ENCODE data around the gene TBC1D1.

TBC1D1 gene

GRCh38 chr4:38044060-38044459, 153.2 kb downstream of the TBC1D1 start:
- TF ChIP-seq, protein P1, sequence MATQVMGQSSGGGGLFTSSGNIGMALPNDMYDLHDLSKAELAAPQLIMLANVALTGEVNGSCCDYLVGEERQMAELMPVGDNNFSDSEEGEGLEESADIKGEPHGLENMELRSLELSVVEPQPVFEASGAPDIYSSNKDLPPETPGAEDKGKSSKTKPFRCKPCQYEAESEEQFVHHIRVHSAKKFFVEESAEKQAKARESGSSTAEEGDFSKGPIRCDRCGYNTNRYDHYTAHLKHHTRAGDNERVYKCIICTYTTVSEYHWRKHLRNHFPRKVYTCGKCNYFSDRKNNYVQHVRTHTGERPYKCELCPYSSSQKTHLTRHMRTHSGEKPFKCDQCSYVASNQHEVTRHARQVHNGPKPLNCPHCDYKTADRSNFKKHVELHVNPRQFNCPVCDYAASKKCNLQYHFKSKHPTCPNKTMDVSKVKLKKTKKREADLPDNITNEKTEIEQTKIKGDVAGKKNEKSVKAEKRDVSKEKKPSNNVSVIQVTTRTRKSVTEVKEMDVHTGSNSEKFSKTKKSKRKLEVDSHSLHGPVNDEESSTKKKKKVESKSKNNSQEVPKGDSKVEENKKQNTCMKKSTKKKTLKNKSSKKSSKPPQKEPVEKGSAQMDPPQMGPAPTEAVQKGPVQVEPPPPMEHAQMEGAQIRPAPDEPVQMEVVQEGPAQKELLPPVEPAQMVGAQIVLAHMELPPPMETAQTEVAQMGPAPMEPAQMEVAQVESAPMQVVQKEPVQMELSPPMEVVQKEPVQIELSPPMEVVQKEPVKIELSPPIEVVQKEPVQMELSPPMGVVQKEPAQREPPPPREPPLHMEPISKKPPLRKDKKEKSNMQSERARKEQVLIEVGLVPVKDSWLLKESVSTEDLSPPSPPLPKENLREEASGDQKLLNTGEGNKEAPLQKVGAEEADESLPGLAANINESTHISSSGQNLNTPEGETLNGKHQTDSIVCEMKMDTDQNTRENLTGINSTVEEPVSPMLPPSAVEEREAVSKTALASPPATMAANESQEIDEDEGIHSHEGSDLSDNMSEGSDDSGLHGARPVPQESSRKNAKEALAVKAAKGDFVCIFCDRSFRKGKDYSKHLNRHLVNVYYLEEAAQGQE (IDR thresholded peaks at IDR 0.05; ENCODE audit: insufficient read depth in 1 of 2, low read depth in 2 of 2, low read length in 2 of 2): no peak
- TF ChIP-seq POLR2AphosphoS5 (IDR thresholded peaks at IDR 0.05; ENCODE audit: low read depth, low read length) (no peak), TAF1 (IDR thresholded peaks at IDR 0.05; ENCODE audit: borderline replicate concordance, insufficient read depth, low read length) (no peak), FOXP2 (optimal IDR thresholded peaks at IDR 0.05; ENCODE audit: borderline replicate concordance, extremely low read depth, extremely low read length, insufficient read depth) (no peak)

DNA sequence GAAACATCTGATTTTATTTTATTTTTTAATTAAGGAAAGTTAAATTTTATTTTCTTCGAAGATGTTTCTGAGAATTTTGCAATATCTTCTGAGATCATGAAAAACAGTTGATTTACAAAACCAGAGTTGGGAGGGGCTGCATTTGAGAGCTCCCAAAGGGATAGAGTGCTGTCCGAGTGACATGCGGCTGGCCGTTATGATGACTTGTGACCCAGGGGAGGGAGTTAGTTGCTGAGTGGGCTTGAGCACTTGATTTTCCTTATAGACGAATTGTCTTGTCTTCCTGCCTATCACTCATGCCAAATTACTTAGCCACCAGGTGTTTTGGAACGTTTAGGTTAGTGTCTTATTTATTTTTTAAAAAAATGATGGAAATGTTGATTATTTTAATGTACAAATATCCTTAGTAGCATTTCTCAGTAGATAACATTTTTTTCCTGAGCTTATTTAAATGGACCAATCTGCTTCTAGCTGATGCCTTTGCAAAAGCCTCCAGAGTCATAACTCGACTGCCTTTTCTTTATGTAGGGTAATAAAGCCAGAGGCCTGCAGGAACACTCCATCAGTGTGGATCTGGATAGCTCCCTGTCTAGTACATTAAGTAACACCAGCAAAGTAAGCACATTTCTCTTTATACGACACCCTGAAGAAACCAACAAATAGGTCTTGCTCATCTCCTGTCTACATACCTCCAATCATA, 154.6 kb downstream of the TBC1D1 start:
- no peak for TF ChIP-seq FOXP2 (optimal IDR thresholded peaks at IDR 0.05; ENCODE audit: borderline replicate concordance, extremely low read depth, extremely low read length, insufficient read depth)
- no peak for TF ChIP-seq SIN3A (IDR thresholded peaks at IDR 0.05; ENCODE audit: borderline replicate concordance, insufficient read depth, low read length)
- TF ChIP-seq, protein P1 (IDR thresholded peaks at IDR 0.05; ENCODE audit: insufficient read depth in 1 of 2, low read depth in 2 of 2, low read length in 2 of 2): no peak
- TF ChIP-seq TAF1 (IDR thresholded peaks at IDR 0.05; ENCODE audit: borderline replicate concordance, insufficient read depth, low read length): no peak
- TF ChIP-seq POLR2AphosphoS5 (IDR thresholded peaks at IDR 0.05; ENCODE audit: low read depth, low read length): no peak

DNA sequence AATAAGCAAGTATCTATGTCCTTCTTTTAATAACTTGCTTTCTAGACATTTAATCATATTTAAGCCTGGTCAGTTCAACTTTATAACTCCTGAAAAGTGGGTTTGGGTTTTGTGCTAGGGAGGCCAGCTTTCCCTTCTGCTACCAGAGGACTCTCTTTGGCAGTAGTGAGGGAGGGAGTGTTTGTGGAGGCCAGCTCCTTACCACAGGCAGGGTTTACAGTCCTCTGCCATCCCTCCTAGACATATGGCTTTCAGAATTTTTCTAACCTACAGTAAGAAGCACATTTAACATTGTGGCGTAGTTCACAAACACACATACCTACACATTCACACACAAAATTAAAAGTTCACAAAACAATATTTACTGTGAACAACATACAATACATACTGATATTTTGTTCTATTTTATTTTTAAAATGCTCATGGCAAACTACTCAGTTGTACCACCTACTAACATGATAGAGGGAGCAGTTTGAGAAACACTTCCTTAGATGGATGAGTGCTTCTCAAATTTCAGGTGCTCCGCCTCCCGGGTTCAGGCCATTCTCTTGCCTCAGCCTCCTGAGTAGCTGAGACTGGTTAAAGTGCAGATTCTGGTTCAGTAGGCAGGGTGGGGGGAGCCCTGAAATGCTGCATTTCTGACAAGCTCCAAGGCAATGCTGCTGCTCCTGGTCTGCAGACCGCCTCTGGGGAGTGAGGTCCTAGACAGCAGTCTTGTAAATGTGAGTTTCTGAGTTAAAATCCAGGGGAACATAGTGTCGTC, 156.0 kb downstream of the TBC1D1 start:
- TF ChIP-seq POLR2AphosphoS5 (IDR thresholded peaks at IDR 0.05; ENCODE audit: low read depth, low read length) (no peak), SIN3A (IDR thresholded peaks at IDR 0.05; ENCODE audit: borderline replicate concordance, insufficient read depth, low read length) (no peak), FOXP2 (optimal IDR thresholded peaks at IDR 0.05; ENCODE audit: borderline replicate concordance, extremely low read depth, extremely low read length, insufficient read depth) (no peak), TAF1 (IDR thresholded peaks at IDR 0.05; ENCODE audit: borderline replicate concordance, insufficient read depth, low read length) (no peak)
- TF ChIP-seq, protein P1 (IDR thresholded peaks at IDR 0.05; ENCODE audit: insufficient read depth in 1 of 2, low read depth in 2 of 2, low read length in 2 of 2): no peak

DNA sequence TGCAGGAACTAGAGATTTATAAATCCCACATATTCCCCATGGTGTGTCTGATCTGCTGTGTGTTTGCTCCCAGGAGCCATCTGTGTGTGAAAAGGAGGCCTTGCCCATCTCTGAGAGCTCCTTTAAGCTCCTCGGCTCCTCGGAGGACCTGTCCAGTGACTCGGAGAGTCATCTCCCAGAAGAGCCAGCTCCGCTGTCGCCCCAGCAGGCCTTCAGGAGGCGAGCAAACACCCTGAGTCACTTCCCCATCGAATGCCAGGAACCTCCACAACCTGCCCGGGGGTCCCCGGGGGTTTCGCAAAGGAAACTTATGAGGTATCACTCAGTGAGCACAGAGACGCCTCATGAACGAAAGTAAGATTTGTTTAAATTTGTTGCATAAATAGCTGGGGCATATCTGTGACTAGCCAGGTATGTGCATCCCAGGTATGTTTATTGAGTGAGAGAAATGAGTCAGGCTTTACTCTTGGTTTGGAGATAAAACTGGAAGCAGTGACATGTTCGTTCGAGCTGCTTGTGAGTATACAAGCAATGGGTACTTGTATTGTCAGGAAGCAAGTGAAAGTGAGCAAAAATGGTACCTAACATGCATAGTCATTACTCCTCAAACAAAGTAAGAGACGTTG, 158.8 kb downstream of the TBC1D1 start:
- TF ChIP-seq SIN3A (IDR thresholded peaks at IDR 0.05; ENCODE audit: borderline replicate concordance, insufficient read depth, low read length) (no peak), POLR2AphosphoS5 (IDR thresholded peaks at IDR 0.05; ENCODE audit: low read depth, low read length) (no peak), TAF1 (IDR thresholded peaks at IDR 0.05; ENCODE audit: borderline replicate concordance, insufficient read depth, low read length) (no peak), FOXP2 (optimal IDR thresholded peaks at IDR 0.05; ENCODE audit: borderline replicate concordance, extremely low read depth, extremely low read length, insufficient read depth) (no peak)
- TF ChIP-seq, protein P1 (IDR thresholded peaks at IDR 0.05; ENCODE audit: insufficient read depth in 1 of 2, low read depth in 2 of 2, low read length in 2 of 2): no peak
